Osteoblast (primary cell): ENCODE data around the gene MED13L. TPM values are rescaled to one million over a fixed set of nuclear protein-coding genes. Genes with fewer than 3 reads are reported as not detected.

Source experiments
- DNase-seq: peaks from one replicate; pipeline ENCODE4 v3.0.0; 2011; ENCODE audit warnings: low spot score, mixed read lengths; ENCODE audit not compliant: insufficient read length; ENCODE audit errors: missing footprints
- H2AFZ ChIP-seq: 2 replicates; pipeline ENCODE4 v1.6.0; 2011; ENCODE audit warnings: mild to moderate bottlenecking, low read length
- H3K27ac ChIP-seq: 2 replicates; pipeline ENCODE4 v1.5.1; 2011; ENCODE audit warnings: mild to moderate bottlenecking, low read depth, low read length, moderate library complexity
- H3K27me3 ChIP-seq: 2 replicates; pipeline ENCODE4 v1.6.0; 2012; ENCODE audit warnings: mild to moderate bottlenecking, control low read depth, inconsistent platforms, low read length, moderate library complexity; ENCODE audit not compliant: insufficient read depth
- H3K36me3 ChIP-seq: 2 replicates; pipeline ENCODE4 v1.5.1; 2011; ENCODE audit warnings: mild to moderate bottlenecking, low read length, control low read depth, moderate library complexity; ENCODE audit not compliant: insufficient read depth
- H3K4me1 ChIP-seq: 2 replicates; pipeline ENCODE4 v1.5.1; 2011; ENCODE audit warnings: mild to moderate bottlenecking, low read length, control low read depth, moderate library complexity; ENCODE audit not compliant: insufficient read depth
- H3K4me2 ChIP-seq: 2 replicates; pipeline ENCODE4 v1.6.0; 2011; ENCODE audit warnings: mild to moderate bottlenecking, low read length; ENCODE audit not compliant: insufficient read depth
- H3K4me3 ChIP-seq: fragments of 200-600 bp; sonication (generic); 3 replicates; pipeline ENCODE4 v1.5.1; 2012; ENCODE audit warnings: mild to moderate bottlenecking, low read length, inconsistent platforms; ENCODE audit not compliant: insufficient read depth
- H3K79me2 ChIP-seq: 2 replicates; pipeline ENCODE4 v1.6.0; 2012; ENCODE audit warnings: mild to moderate bottlenecking, low read length, control low read depth, inconsistent platforms; ENCODE audit not compliant: insufficient read depth
- H3K9me3 ChIP-seq: 2 replicates; pipeline ENCODE4 v1.5.1; 2011; ENCODE audit warnings: low read depth, low read length, control low read depth
- H4K20me1 ChIP-seq: 2 replicates; pipeline ENCODE4 v1.6.0; 2012; ENCODE audit warnings: mild to moderate bottlenecking, low read length, control low read depth; ENCODE audit not compliant: insufficient read depth
- total RNA-seq: library from RNA; depleted of rRNA; stranded (reverse); fragments of >200 nt; gene quantifications from 2 replicates; pipeline ENCODE4 v1.2.3, GENCODE V29; 2012
- TF ChIP-seq, protein P1 (sequence below): IDR thresholded peaks from 2 replicates; pipeline ENCODE4 v1.5.1; 2011; ENCODE audit warnings: mild to moderate bottlenecking, low read depth, low read length, moderate library complexity; ENCODE audit errors: extremely low read depth

Gene MED13L
- total RNA-seq, 1 donor: 359 TPM

- Histone ChIP-seq H3K27me3 (no peaks in the 10 kb centered on the region), H4K20me1 (no peaks in the 10 kb centered on the region), H3K79me2 (no peaks in the 10 kb centered on the region), H3K27ac (no peak overlapping the region), H3K4me2 (no peak overlapping the region), H2AFZ (no peak overlapping the region), H3K36me3 (peaks cover 15% of the 10 kb centered on the region), H3K9me3 (no peaks in the 10 kb centered on the region), H3K4me1 (no peaks in the 10 kb centered on the region), H3K4me3 (no peak overlapping the region)
- TF ChIP-seq, protein P1, sequence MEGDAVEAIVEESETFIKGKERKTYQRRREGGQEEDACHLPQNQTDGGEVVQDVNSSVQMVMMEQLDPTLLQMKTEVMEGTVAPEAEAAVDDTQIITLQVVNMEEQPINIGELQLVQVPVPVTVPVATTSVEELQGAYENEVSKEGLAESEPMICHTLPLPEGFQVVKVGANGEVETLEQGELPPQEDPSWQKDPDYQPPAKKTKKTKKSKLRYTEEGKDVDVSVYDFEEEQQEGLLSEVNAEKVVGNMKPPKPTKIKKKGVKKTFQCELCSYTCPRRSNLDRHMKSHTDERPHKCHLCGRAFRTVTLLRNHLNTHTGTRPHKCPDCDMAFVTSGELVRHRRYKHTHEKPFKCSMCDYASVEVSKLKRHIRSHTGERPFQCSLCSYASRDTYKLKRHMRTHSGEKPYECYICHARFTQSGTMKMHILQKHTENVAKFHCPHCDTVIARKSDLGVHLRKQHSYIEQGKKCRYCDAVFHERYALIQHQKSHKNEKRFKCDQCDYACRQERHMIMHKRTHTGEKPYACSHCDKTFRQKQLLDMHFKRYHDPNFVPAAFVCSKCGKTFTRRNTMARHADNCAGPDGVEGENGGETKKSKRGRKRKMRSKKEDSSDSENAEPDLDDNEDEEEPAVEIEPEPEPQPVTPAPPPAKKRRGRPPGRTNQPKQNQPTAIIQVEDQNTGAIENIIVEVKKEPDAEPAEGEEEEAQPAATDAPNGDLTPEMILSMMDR: no peak
- DNase-seq: no peak
Observed at GRCh38 chr12:115953450-115953849, 324.0 kb downstream of the MED13L start.

GRCh38 chr12:115953031-115953430, 324.5 kb downstream of the MED13L start:
- no peak for DNase-seq
- Histone ChIP-seq H3K9me3 (no peaks in the 10 kb centered on the region), H3K27me3 (no peaks in the 10 kb centered on the region), H3K79me2 (no peaks in the 10 kb centered on the region), H3K4me1 (no peaks in the 10 kb centered on the region), H2AFZ (no peak overlapping the region), H4K20me1 (no peaks in the 10 kb centered on the region), H3K36me3 (peaks cover 13% of the 10 kb centered on the region), H3K27ac (no peak overlapping the region), H3K4me2 (no peak overlapping the region), H3K4me3 (no peak overlapping the region)
- TF ChIP-seq, protein P1: no peak

DNA sequence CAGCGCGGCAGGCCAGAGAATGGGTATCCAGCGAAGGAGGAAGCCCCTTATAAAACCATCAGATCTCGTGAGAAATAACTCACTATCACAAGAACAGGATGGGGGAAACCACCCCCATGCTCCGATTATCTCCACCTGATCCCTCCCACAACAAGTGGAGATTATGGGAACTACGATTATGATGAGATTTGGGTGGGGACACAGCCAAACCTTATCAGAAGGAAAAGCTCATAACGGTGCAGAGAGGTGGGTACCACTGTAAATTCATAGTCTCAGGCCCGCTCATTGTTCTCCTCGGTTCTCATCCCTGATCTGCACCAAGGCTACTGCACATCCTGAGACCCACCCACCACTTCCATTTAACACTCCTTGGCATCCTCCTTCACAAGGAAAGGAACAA, 326.5 kb downstream of the MED13L start:
- no peak overlapping the region for H2AFZ ChIP-seq
- no peaks in the 10 kb centered on the region for H4K20me1 ChIP-seq
- H3K79me2 ChIP-seq: no peaks in the 10 kb centered on the region
- DNase-seq: no peak
- TF ChIP-seq, protein P1: no peak
- H3K27me3 ChIP-seq: no peaks in the 10 kb centered on the region
- H3K4me3 ChIP-seq: no peak overlapping the region
- H3K9me3 ChIP-seq: no peaks in the 10 kb centered on the region
- no peak overlapping the region for H3K4me2 ChIP-seq
- H3K4me1 ChIP-seq: no peaks in the 10 kb centered on the region
- no peak overlapping the region for H3K27ac ChIP-seq
- H3K36me3 ChIP-seq: no peaks in the 10 kb centered on the region

GRCh38 chr12:115949675-115950074, 327.8 kb downstream of the MED13L start:
- Histone ChIP-seq H3K4me3 (no peak overlapping the region), H3K36me3 (no peaks in the 10 kb centered on the region), H2AFZ (no peak overlapping the region), H3K79me2 (no peaks in the 10 kb centered on the region), H4K20me1 (no peaks in the 10 kb centered on the region), H3K27me3 (no peaks in the 10 kb centered on the region), H3K9me3 (no peaks in the 10 kb centered on the region), H3K4me1 (no peaks in the 10 kb centered on the region), H3K4me2 (no peak overlapping the region), H3K27ac (no peak overlapping the region)
- DNase-seq: no peak
- TF ChIP-seq, protein P1: no peak
